Gastrocnemius medialis (tissue), 4 donors: Measurements from ENCODE around the gene ERBIN.
"Not testable (repeated sequence)": the region's sequence is repeated elsewhere in the genome, so short reads cannot be mapped to it uniquely, and the experiment has no call there.

ENCODE experiments used
- CTCF ChIP-seq, 5 experiments: fragments of 450-650 bp in 3 of 5; fragments of 200-600 bp in 2 of 5; sonication (generic) in 2 of 5; IDR thresholded peaks in 4 of 5; conservative IDR thresholded peaks in 1 of 5; 1 replicate in 4 of 5; 2 replicates in 1 of 5; pipeline ENCODE4 v1.5.1; 2016 to 2019; ENCODE audit warnings: antibody characterized with exemption in 5 of 5, mild to moderate bottlenecking in 3 of 5, moderate library complexity in 3 of 5
- POLR2A ChIP-seq, 2 donors: fragments of 450-650 bp; IDR thresholded peaks; one replicate each; pipeline ENCODE4 v1.6.1; 2017; ENCODE audit warnings: antibody characterized with exemption in 2 of 2, mild to moderate bottlenecking in 2 of 2, moderate library complexity in 2 of 2

DNA sequence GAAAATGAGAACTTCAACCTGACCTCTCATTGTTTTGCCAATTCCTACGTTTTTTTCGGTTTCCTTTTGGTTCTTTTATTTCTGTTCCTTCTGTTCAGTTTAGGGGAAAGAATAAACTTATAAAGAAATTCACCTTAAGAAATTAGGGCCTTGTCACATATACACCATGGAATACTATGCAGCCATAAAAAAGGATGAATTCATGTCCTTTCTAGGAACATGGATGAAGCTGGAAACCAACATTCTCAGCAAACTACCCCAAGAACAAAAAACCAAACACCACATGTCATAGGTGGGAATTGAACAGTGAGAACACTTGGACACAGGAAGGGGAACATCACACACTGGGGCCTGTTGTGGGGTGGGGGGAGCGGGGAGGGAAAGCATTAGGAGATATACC lies 46.5 kb downstream of the ERBIN start:
- TF ChIP-seq CTCF (IDR thresholded peaks at IDR 0.05 in 4 of 5, conservative IDR thresholded peaks at IDR 0.05 in 1 of 5); POLR2A (IDR thresholded peaks at IDR 0.05): not testable (repeated sequence)
